Aorta (tissue), 5 donors: ENCODE data around the gene MDM2. TPM values are rescaled to one million over a fixed set of nuclear protein-coding genes. Genes with fewer than 3 reads are reported as not detected.

Experiments used
- ATAC-seq: fragments of 200-7000 bp; cut with Tn5 transposase; one replicate; pipeline ENCODE4 v1.9.1; 2022; ENCODE audit warnings: moderate library complexity; ENCODE audit not compliant: low FRiP score
- DNase-seq, 2 donors: peaks; one replicate each; pipeline ENCODE4 v3.0.0-alpha.2; 2020
- H3K27ac ChIP-seq, 2 donors: one replicate each; pipeline ENCODE4 v1.5.1; 2013; ENCODE audit warnings: low read length in 2 of 2, mild to moderate bottlenecking in 2 of 2, moderate library complexity in 2 of 2, control low read depth in 1 of 2, inconsistent platforms in 1 of 2, low read depth in 1 of 2
- H3K27me3 ChIP-seq, 2 donors: one replicate each; pipeline ENCODE4 v1.6.1; 2013; ENCODE audit warnings: control low read depth in 1 of 2, low read length in 1 of 2, mild to moderate bottlenecking in 1 of 2, moderate library complexity in 1 of 2; ENCODE audit not compliant: insufficient read depth in 2 of 2, control insufficient read depth in 1 of 2
- H3K36me3 ChIP-seq, 2 donors: one replicate each; pipeline ENCODE4 v1.6.1; 2013; ENCODE audit warnings: control low read depth in 1 of 2, low read length in 1 of 2, mild to moderate bottlenecking in 1 of 2; ENCODE audit not compliant: insufficient read depth in 2 of 2, control insufficient read depth in 1 of 2
- H3K4me1 ChIP-seq, 2 donors: one replicate each; pipeline ENCODE4 v1.6.1; 2013; ENCODE audit warnings: low read length in 2 of 2, control low read depth in 1 of 2, mild to moderate bottlenecking in 1 of 2, moderate library complexity in 1 of 2; ENCODE audit not compliant: insufficient read depth in 2 of 2, control insufficient read depth in 1 of 2
- H3K4me3 ChIP-seq, 2 donors: one replicate each; pipeline ENCODE4 v1.5.1; 2013; ENCODE audit warnings: low read length in 2 of 2, control low read depth in 1 of 2, mild to moderate bottlenecking in 1 of 2
- H3K9me3 ChIP-seq: one replicate; pipeline ENCODE4 v1.6.1; 2013; ENCODE audit warnings: mild to moderate bottlenecking, low read length; ENCODE audit not compliant: control insufficient read depth
- WGBS, 2 donors: extraction: QIAGEN DNeasy Blood & Tissue Kit; methylation state at CpG; one replicate each; pipeline ENCODE4 v1.1.7; 2013; 5-methylcytosine and 5-hydroxymethylcytosine counted together
- intact Hi-C, 2 donors: fragments of 100-400 bp; cut with DNase I; formaldehyde crosslinking; loops; one replicate each; pipeline versions ENCODE4 v1.14.2 to v1.15.0; 2022
- polyA plus RNA-seq, 2 donors: library from polyadenylated mRNA; stranded (reverse); fragments of 200-250 nt; gene quantifications; one replicate each; pipeline ENCODE4 v1.2.3, GENCODE V29; 2013
- total RNA-seq, 2 donors: library from RNA; stranded (reverse); fragmentation: NEBNext Ultra II Directional; extraction: Animal tissue kit (Norgen Biotek cat#: 25700); gene quantifications; one replicate each; pipeline ENCODE4 v1.2.1, GENCODE V29; 2021
- donor health status: healthy with polysubstance abuse.
- donor health status: Bipolar disorder and iron deficiency.
- donor health status: DM: no; HTN: no; CAD: no.
- donor health status: DM: no; HTN: no; CAD: no.
- donor health status: DM: yes; HTN: yes; CAD: no.

MDM2 gene
- total and polyA plus RNA-seq, 4 donors, result 21.4 to 121 (median 70.8) TPM

- ATAC-seq (no peak), DNase-seq (no peak)
- H3K4me3 ChIP-seq, result no peak overlapping the region
- H3K9me3 ChIP-seq, result no peaks in the 10 kb centered on the region
- intact Hi-C loops, result no loop called here
- no peaks in the 10 kb centered on the region for H3K4me1 ChIP-seq
- WGBS, 2 donors, result 89 to 91% methylated on average over 11 of the region's 11 CpGs
- H3K27me3 ChIP-seq, result no peaks in the 10 kb centered on the region
- H3K27ac ChIP-seq, result no peak overlapping the region
- peaks cover 0 to 14% of the 10 kb centered on the region in 2 donors for H3K36me3 ChIP-seq
These were observed 17.7 kb downstream of the MDM2 start for GRCh38 chr12:68825569-68826217.

- no peaks in the 10 kb centered on the region for H3K27me3 ChIP-seq
- no peaks in the 10 kb centered on the region for H3K4me1 ChIP-seq
- ATAC-seq (no peak), DNase-seq (no peak)
- no peak overlapping the region for H3K27ac ChIP-seq
- H3K9me3 ChIP-seq, result no peaks in the 10 kb centered on the region
- peaks cover 7 to 8% of the 10 kb centered on the region in 2 donors for H3K36me3 ChIP-seq
- intact Hi-C loops, result no loop called here
- 82% methylated on average over 5 of the region's 5 CpGs for WGBS, 2 donors
- no peak overlapping the region for H3K4me3 ChIP-seq
These were observed 20.1 kb downstream of the MDM2 start for GRCh38 chr12:68827895-68828671.

GRCh38 chr12:68828672-68829068 is 20.7 kb downstream of the MDM2 start:
- intact Hi-C loops, result no loop called here
- WGBS, 2 donors, result 88 to 89% methylated on average over 7 of the region's 7 CpGs
- DNase-seq, result no peak
- Histone ChIP-seq H3K27me3 (no peaks in the 10 kb centered on the region), H3K9me3 (no peaks in the 10 kb centered on the region), H3K27ac (no peak overlapping the region), H3K4me3 (no peak overlapping the region), H3K36me3 (peaks cover 9% of the 10 kb centered on the region in 2 donors), H3K4me1 (no peaks in the 10 kb centered on the region)
- no peak for ATAC-seq

- DNase-seq, result no peak
- Histone ChIP-seq H3K27ac (no peak overlapping the region), H3K4me1 (peaks cover 0 to 4% of the 10 kb centered on the region in 2 donors), H3K9me3 (no peaks in the 10 kb centered on the region), H3K27me3 (no peaks in the 10 kb centered on the region), H3K4me3 (no peak overlapping the region), H3K36me3 (peaks cover 6 to 12% of the 10 kb centered on the region in 2 donors)
- intact Hi-C loops, result no loop called here
- 85 to 86% methylated on average over 6 of the region's 6 CpGs for WGBS, 2 donors
- no peak for ATAC-seq
These were observed 23.3 kb downstream of the MDM2 start for GRCh38 chr12:68831272-68831671.

- no peak overlapping the region for H3K27ac ChIP-seq
- no peaks in the 10 kb centered on the region for H3K27me3 ChIP-seq
- no peak overlapping the region for H3K4me3 ChIP-seq
- DNase-seq, result no peak
- no peaks in the 10 kb centered on the region for H3K9me3 ChIP-seq
- H3K4me1 ChIP-seq, result peaks cover 0 to 4% of the 10 kb centered on the region in 2 donors
- 91 to 92% methylated on average over 14 of the region's 14 CpGs for WGBS, 2 donors
- intact Hi-C loops, result no loop called here
- H3K36me3 ChIP-seq, result peaks cover 6 to 12% of the 10 kb centered on the region in 2 donors
- no peak for ATAC-seq
These were observed 23.9 kb downstream of the MDM2 start for GRCh38 chr12:68831751-68832503.

- Histone ChIP-seq H3K4me1 (peaks cover 0 to 4% of the 10 kb centered on the region in 2 donors), H3K4me3 (no peak overlapping the region), H3K27me3 (no peaks in the 10 kb centered on the region), H3K27ac (no peak overlapping the region), H3K9me3 (no peaks in the 10 kb centered on the region), H3K36me3 (peaks cover 8 to 12% of the 10 kb centered on the region in 2 donors)
- 85 to 90% methylated on average over 4 of the region's 4 CpGs for WGBS, 2 donors
- intact Hi-C loops, result no loop called here
- ATAC-seq, result no peak
- DNase-seq, result no peak
These were observed 24.5 kb downstream of the MDM2 start for GRCh38 chr12:68832504-68832867.

GRCh38 chr12:68833508-68833907 is 25.5 kb downstream of the MDM2 start:
- Histone ChIP-seq H3K36me3 (peaks cover 8 to 15% of the 10 kb centered on the region in 2 donors), H3K9me3 (no peaks in the 10 kb centered on the region), H3K27me3 (no peaks in the 10 kb centered on the region), H3K4me1 (peaks cover 0 to 4% of the 10 kb centered on the region in 2 donors), H3K4me3 (no peak overlapping the region), H3K27ac (no peak overlapping the region)
- no peak for DNase-seq
- WGBS, 2 donors, result 95 to 97% methylated on average over 4 of the region's 4 CpGs
- intact Hi-C loops, result no loop called here
- ATAC-seq, result no peak

- intact Hi-C loops, result no loop called here
- Histone ChIP-seq H3K9me3 (no peaks in the 10 kb centered on the region), H3K4me1 (peaks cover 0 to 4% of the 10 kb centered on the region in 2 donors), H3K36me3 (peaks cover 8 to 19% of the 10 kb centered on the region in 2 donors), H3K27ac (no peak overlapping the region), H3K4me3 (no peak overlapping the region), H3K27me3 (no peaks in the 10 kb centered on the region)
- no peak for ATAC-seq
- DNase-seq, result no peak
- WGBS, 2 donors, result 60% methylated on average over 10 of the region's 10 CpGs
These were observed 27.4 kb downstream of the MDM2 start for GRCh38 chr12:68835333-68835908.
